ENCODE data around the gene TSPY1.
"Not testable (repeated sequence)": the region's sequence is repeated elsewhere in the genome, so short reads cannot be mapped to it uniquely, and the experiment has no call there.

The TSPY1 gene, protein sequence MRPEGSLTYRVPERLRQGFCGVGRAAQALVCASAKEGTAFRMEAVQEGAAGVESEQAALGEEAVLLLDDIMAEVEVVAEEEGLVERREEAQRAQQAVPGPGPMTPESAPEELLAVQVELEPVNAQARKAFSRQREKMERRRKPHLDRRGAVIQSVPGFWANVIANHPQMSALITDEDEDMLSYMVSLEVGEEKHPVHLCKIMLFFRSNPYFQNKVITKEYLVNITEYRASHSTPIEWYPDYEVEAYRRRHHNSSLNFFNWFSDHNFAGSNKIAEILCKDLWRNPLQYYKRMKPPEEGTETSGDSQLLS

DNA sequence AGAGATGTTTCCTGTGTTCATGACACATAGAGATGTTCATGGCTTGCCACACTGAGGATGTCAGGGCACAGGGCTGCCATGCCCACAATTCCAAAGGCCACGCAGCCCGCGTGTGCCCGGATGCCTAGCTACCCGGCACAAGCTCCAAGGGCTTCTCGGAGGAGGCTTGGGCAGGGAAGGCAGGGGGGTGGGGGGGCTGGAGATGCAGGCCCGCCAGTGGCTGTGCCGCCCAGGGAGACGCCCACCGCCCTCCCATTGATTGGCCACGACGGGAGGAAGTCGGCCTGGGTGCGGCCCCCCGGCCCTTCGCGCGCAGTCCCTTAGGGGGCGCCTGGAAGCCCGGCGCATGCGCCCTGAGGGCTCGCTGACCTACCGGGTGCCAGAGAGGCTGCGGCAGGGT lies at the start of gene TSPY1:
TSS of gene TSPY1 (plus strand) at position 301 of the 400 bp plus-strand sequence. CDS start at position 347, 46 bp downstream.
- DNase-seq: not testable (repeated sequence)

DNA sequence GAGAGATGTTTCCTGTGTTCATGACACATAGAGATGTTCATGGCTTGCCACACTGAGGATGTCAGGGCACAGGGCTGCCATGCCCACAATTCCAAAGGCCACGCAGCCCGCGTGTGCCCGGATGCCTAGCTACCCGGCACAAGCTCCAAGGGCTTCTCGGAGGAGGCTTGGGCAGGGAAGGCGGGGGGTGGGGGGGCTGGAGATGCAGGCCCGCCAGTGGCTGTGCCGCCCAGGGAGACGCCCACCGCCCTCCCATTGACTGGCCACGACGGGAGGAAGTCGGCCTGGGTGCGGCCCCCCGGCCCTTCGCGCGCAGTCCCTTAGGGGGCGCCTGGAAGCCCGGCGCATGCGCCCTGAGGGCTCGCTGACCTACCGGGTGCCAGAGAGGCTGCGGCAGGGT lies 20.2 kb downstream of the TSPY1 start, which contains the start of gene TSPY9:
TSS of gene TSPY9 (plus strand) at position 301 of the 400 bp plus-strand sequence. CDS start at position 347, 46 bp downstream.
- not testable (repeated sequence) for DNase-seq

DNA sequence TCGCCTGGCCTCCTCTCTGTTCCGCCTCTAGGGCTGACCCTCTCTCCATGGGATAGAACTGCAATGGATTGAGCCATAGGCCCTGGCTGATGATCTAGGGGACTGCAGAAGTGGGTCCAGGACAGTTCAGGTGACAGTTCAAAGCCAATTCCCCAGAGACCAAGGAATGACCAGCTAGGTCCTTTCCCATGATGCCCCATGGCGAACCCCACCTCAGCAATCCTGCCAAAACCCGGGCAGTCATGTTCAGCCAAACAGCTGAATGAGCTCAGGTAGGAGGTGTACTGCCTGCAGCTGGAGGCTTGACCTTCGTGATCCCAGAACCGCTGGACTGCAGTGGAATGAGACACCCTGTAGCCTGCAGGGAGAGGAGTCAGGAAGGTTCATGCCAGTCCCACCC lies 37.6 kb downstream of the TSPY1 start:
- not testable (repeated sequence) for DNase-seq

DNA sequence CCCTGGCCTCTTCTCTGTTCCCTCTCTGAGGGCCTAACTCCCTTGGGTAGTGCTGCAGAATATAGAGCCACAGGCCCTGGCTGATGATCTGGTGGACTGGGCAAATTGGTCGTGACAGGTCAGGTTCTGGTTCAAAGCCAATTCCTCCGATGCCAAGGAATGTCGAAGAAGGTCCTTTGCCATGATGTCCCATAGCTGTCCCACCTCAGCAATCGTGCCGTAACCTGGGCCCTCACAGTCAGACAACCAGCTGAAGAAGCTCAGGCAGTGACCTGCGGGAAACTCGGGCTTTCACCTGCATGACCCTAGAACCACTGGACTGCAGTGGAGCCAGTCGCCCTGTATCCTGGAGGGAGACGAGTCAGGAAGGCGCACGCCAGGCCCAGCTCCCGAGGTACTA lies 49.5 kb downstream of the TSPY1 start:
- DNase-seq: not testable (repeated sequence)

Measured in NCI-H226 (cell line).